Measurements from ENCODE around the gene CCNC. TPM values are rescaled to one million over a fixed set of nuclear protein-coding genes. Genes with fewer than 3 reads are reported as not detected.

Gene CCNC
- total and polyA plus RNA-seq, 2 experiments from 2014 or later: 108 to 143 TPM

DNA sequence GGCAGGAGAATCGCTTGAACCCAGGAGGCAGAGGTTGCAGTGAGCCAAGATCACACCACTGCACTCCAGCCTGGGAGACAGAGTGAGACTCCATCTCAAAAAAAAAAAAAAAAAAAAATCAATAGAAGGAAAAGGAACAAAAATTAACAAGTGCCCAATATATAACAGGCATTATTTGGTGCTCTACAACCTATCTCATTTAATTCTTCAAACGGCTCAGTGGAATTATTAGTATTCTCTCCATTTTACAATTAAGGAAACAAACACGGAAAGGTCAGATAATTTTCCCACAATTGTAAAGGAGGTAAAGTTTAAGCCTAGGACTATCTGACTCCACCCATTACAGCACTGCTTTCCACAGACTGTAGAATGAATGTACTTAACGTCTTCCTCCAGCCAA, 19.8 kb downstream of the CCNC start (continued):
- no peak for TF ChIP-seq ZNF462 (CRISPR knock-in tag; IDR thresholded peaks at IDR 0.05)
- no peak for TF ChIP-seq EZH2 (IDR thresholded peaks at IDR 0.05; ENCODE audit: low read depth, unreplicated experiment)
- no peak for TF ChIP-seq NANOG (IDR thresholded peaks at IDR 0.05; ENCODE audit: borderline replicate concordance)
- no peak for TF ChIP-seq ZNF114 (CRISPR knock-in tag; IDR thresholded peaks at IDR 0.05)

DNA sequence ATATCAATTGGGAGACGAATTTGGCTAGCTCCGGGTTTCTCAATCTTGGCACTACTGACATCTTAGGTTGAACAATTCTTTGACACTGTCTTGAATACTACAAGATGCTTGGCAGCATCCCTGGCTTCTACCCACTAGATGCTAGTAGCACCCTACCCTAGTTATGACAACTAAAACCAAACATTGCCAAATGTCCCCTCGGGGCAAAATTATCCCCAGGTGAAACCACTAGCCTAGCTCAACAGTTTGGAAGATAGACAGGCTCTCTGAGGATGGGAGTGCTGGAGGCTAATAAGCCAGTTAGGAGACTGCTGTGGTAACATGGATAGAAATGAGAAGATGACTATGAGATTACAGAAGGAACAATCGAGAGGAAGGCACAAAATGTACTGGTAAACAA, 20.9 kb downstream of the CCNC start:
- no peaks in the 10 kb centered on the region for H3K9me3 Mint-ChIP-seq
- Histone ChIP-seq H3K27ac (ENCODE audit: low read depth) (no peak overlapping the region), H3K9me2 (ENCODE audit: insufficient read depth) (no peaks in the 10 kb centered on the region), H3K27me3 (ENCODE audit: insufficient read depth) (no peaks in the 10 kb centered on the region), H2AFZ (no peak overlapping the region), H3K4me2 (no peak overlapping the region), H4K20me1 (replicated peaks; ENCODE audit: insufficient read depth) (peaks cover 18% of the 10 kb centered on the region), H3F3A (replicated peaks; ENCODE audit: low read depth) (no peaks in the 10 kb centered on the region), H3K4me3 (no peak overlapping the region), H3K4me1 (ENCODE audit: insufficient read depth) (no peaks in the 10 kb centered on the region), H3K79me2 (replicated peaks; ENCODE audit: insufficient read depth) (0 out of 2 replicates have a peak, but pooled peaks cover 5% of the 10 kb centered on the region), H3K36me3 (ENCODE audit: insufficient read depth) (peaks cover 29% of the 10 kb centered on the region)
- no peak overlapping the region for H3K27ac Mint-ChIP-seq
- DNase-seq (ENCODE audit: low spot score): no peak
- H3K27me3 Mint-ChIP-seq (ENCODE audit: insufficient read depth, low read depth, poor library complexity): no peaks in the 10 kb centered on the region
- H3K36me3 Mint-ChIP-seq (ENCODE audit: low read depth): peaks cover 64% of the 10 kb centered on the region
- H3K4me1 Mint-ChIP-seq: no peaks in the 10 kb centered on the region
- H3K4me3 Mint-ChIP-seq: no peak overlapping the region
- ATAC-seq: no peak
- TF ChIP-seq ZNF462 (CRISPR knock-in tag; IDR thresholded peaks at IDR 0.05) (no peak), CREB1 (CRISPR knock-in tag; IDR thresholded peaks at IDR 0.05; ENCODE audit: low read depth) (no peak), ZNF114 (CRISPR knock-in tag; IDR thresholded peaks at IDR 0.05) (no peak), JUNB (IDR thresholded peaks at IDR 0.05; ENCODE audit: unreplicated experiment) (no peak), STAT1 (IDR thresholded peaks at IDR 0.05; ENCODE audit: unreplicated experiment) (no peak)
- TF ChIP-seq, protein P1, sequence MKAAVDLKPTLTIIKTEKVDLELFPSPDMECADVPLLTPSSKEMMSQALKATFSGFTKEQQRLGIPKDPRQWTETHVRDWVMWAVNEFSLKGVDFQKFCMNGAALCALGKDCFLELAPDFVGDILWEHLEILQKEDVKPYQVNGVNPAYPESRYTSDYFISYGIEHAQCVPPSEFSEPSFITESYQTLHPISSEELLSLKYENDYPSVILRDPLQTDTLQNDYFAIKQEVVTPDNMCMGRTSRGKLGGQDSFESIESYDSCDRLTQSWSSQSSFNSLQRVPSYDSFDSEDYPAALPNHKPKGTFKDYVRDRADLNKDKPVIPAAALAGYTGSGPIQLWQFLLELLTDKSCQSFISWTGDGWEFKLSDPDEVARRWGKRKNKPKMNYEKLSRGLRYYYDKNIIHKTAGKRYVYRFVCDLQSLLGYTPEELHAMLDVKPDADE (IDR thresholded peaks at IDR 0.05): no peak

Measured in GM23338 (cell line).